HG02938 (cell line): ENCODE results near the gene FCAMR.

Experiments used
- ATAC-seq: cut with Tn5 transposase; IDR thresholded peaks from one replicate; pipeline ENCODE4 v1.9.1; 2021; ENCODE audit warnings: mild to moderate bottlenecking, moderate library complexity; ENCODE audit not compliant: unreplicated experiment

The FCAMR gene, protein sequence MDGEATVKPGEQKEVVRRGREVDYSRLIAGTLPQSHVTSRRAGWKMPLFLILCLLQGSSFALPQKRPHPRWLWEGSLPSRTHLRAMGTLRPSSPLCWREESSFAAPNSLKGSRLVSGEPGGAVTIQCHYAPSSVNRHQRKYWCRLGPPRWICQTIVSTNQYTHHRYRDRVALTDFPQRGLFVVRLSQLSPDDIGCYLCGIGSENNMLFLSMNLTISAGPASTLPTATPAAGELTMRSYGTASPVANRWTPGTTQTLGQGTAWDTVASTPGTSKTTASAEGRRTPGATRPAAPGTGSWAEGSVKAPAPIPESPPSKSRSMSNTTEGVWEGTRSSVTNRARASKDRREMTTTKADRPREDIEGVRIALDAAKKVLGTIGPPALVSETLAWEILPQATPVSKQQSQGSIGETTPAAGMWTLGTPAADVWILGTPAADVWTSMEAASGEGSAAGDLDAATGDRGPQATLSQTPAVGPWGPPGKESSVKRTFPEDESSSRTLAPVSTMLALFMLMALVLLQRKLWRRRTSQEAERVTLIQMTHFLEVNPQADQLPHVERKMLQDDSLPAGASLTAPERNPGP

DNA sequence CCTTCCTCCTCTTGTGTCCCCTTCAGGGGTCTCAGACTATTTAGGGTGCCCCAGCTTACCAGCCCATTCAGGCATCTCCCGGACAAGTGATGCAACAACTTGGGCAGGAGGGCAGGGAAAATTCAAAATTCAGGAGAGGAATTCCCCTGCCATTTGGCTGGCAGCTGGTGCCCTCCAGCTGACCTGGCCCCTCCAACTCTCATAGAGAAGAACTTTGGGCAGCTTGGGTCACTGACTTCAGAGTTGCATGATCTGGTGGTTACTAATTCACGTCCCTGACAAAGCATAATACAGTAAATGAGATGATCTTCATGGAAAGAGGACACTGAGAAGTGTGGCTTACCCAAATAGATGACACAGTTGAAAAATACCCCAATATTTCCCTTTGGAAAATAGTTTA is at the start of gene FCAMR:
Gene FCAMR, minus strand, starts transcription at position 15 of the 400 bp plus-strand sequence. CDS start 335 bp downstream, outside the sequence.
- ATAC-seq, result no peak

- ATAC-seq, result no peak
Observed at GRCh38 chr1:207019661-207020060, 49.4 kb upstream of the FCAMR start.

- no peak for ATAC-seq
Observed at GRCh38 chr1:207019161-207019560, 48.9 kb upstream of the FCAMR start.

DNA sequence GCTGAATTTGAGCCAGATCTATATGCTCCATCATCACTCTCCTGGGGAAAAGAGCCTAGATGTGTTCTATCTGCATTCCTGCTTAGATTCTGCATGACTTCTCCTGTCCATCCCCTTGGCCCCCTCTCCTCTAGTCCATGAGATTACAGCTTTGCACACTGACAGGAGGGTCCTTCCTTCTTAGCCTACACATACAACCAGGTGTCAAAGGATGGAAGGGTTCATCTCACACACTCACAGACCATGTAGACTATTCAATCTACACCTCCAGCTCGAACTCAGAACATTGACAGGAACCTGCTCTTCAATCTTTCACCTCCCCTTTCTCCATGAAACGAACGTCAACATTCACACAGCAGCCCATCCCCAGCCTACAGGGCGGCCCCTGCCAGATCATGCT is 48.4 kb upstream of the FCAMR start:
- ATAC-seq, result no peak

GRCh38 chr1:207017615-207018559 is 47.6 kb upstream of the FCAMR start:
- no peak for ATAC-seq

DNA sequence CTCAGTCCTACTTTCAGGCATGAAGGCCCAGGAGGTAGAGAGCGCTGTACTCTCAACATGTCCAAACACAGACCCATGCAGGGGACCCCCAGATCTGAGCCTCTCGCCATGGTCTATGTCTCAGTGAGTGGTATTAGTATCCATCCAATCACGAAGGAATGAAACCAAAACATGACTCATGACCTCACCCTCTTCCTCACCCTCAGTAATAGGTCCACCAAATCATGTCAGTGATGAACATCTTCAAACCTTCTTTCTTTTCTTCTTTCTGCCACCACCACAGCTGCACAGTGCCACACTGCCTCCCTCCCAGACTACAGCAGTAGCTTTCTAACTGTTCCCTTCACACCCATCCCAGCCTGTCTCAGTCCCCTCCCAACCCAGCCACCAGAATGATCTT is 45.5 kb upstream of the FCAMR start:
- no peak for ATAC-seq

- no peak for ATAC-seq
Observed at GRCh38 chr1:207014728-207015127, 44.5 kb upstream of the FCAMR start.

DNA sequence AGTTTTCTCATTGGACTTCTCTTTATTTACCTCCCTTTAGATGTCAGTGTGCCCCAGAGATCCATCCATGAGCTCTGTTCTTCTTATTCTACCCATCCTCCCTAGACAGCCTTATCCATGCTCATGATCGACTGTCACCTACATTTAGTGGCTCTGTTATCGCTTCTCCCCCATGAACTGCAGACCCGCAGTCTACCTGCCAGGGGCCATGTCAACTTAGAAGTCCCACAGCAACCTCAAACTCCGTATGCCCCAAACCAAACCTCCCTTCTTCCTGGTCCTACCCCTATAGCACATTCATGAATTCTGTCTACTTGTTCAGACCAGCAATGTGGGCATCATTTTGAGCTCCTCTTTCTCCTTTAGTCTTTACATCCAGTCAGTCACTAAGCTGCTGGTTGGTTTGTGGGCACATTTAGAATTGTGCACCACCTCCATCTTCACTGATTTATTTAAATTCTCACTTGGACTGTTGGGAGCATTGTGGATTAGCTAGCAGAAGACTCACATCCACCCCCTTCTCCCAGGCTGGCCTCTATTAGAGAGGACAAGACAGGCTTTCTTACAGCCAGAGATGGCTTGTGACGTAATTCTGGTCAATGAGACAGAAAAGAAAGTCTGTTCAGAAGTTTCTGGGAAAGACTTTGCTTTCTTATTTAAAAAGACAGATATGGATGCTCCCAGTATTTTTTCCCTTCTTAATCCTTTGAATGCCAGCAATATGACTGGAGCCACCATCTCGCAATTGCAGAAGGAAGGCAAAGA is 43.2 kb upstream of the FCAMR start:
- no peak for ATAC-seq

DNA sequence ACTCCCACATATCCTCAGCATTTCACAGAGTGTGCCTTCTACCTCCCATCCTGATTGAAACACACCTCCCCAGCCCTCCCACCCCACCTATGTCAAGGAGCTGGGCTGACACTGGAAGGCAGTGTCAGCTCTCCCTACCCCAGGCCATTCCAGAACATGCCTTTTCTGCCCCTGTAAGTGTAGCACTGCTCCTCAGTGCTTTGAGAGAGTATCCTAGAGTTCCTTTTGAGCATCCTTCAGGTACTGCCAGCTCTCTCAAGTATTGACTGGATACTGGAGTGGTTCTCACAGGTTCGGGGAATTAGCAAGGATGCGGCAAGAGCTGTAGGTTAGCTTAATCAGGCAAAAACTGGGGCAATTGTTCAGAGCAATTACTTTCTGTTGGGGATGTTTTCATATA is 40.5 kb upstream of the FCAMR start:
- ATAC-seq, result no peak

GRCh38 chr1:207009945-207010344 is 39.7 kb upstream of the FCAMR start:
- no peak for ATAC-seq

DNA sequence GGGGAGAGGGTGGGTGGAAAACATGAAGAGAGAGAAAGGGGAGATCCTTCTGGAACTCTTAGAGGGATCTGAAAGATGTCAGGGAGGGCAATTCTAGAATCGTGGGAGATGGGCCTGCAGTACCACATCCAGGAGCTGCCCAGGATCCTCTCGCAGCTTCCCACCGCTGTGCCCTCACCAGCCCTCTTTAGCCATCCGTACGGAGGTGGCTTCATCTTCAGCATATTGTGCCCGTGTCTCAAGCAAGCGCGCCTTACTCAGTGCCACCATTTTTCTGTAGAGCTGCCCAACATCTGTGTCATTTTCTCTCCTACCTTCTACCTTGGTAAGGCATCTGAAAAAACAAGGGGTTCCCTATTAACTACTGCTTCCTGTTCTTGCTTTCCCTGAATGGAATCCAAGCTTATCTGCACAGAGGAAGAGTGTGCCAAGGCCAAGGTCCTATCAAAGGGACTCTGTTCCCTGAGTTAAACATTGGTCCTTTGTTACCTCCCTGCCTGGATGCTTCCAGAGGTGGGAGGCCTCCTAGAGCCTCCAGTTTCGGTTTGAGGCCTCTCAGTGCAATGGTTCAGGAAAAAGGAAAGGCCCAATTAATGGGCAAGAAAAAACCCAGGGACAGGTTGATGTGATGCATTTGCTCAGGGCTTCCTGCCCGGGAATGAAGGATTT is 39.1 kb upstream of the FCAMR start:
- no peak for ATAC-seq

GRCh38 chr1:207007352-207008033 is 37.2 kb upstream of the FCAMR start:
- ATAC-seq, result no peak

- no peak for ATAC-seq
Observed at GRCh38 chr1:207006914-207007313, 36.7 kb upstream of the FCAMR start.

- no peak for ATAC-seq
Observed at GRCh38 chr1:207006083-207006482, 35.8 kb upstream of the FCAMR start.

DNA sequence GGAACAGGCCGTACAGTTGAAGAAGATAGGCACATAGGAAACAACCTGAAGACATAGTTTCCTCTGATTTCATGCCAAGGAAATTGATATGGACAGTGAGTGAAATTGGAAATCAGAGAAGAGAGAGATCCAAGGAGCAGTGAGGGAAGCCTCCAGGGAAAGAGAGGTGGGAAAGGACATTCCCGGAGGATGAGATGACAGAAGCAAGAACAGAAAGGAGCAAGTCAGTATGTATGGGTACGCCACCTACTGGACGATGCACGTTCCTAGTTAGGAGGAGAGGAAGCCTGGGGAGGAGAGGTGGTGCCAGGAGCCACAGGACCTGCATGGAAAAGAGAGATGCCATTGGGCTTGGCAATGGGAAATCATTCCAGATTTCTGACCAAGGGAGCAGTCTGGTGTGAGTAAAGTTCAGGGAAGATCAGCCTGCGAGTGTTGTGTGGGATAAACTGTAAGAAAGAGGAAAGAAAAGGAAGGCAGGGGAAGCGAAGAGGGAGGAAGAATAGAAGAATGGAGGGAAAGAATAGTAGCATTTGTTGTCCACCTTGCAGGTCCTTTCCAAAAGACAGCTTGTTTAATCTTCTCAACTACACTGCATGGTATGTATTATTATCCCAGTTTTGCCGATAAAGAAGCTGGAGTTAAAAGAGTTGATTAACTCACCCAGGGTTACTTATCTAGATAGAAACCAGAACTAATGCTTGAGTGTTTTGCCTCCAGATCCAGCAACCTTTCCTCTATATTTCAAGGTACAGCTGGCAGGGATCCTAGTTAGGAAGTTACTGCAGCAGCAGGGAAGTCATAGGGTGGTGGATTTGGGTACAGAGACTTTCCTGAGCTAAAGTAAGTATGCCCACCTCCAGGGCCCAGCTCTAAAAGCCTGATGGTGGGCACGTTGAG is 34.9 kb upstream of the FCAMR start:
- ATAC-seq, result no peak

GRCh38 chr1:207003210-207003609 is 33.0 kb upstream of the FCAMR start:
- no peak for ATAC-seq

- ATAC-seq, result no peak
Observed at GRCh38 chr1:207002724-207003146, 32.5 kb upstream of the FCAMR start.

DNA sequence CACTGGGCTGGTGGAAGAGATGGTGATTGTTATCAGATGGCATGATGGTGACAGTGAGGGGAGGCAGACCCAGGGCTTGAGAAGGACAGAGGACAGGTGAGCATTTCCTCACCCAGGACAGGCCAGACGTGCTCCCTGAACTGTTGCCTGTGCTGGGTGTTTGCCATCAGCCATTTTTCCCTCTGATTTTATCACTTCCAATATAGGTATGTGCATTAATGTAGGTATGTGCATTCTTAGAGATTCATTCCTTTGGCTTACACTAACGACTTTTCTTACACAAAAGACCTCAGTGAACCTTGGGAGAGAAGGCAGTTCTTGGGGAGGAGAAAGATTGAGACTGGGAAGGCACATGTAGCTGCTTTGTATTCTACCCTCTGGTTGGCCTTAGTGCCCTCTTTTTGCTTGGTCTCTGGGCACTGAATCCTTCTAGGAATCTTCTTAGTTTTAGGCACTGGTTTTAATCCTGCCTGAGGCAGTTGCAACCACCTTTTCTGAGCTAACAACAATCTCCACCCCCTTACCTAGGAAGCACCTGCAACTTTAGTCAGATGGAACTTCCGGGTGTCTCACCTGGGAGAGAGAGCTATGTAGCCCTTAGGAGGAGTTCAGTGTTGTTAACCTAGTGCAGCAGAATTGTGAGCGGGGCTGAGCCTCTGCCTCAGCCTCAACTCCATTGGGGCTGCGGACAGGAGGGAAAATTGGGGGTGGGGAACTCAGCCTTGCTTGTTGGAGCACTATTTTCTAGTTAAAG is 31.4 kb upstream of the FCAMR start:
- ATAC-seq, result no peak
